Non-pigmented ciliary epithelial cell (primary cell): ENCODE data around the gene ZNF695.
A peak's percentile ranks its signal among the peaks of the same experiment; 100 is the strongest.
"Not testable (repeated sequence)": the region's sequence is repeated elsewhere in the genome, so short reads cannot be mapped to it uniquely, and the experiment has no call there.

Experiments
- DNase-seq: peaks from one replicate; pipeline ENCODE4 v3.0.0-alpha.2; 2010; ENCODE audit warnings: low read depth

Gene ZNF695

GRCh38 chr1:247007511-247008405 is at the start of gene ZNF695:
TSS of gene ZNF695 (minus strand) at chr1:247008057. CDS start at chr1:247007908, 149 bp downstream.
- peak; percentile 78 for DNase-seq

- peak; percentile 32 for DNase-seq
Observed at GRCh38 chr1:247056071-247056470, 48.2 kb upstream of the ZNF695 start.

GRCh38 chr1:247054992-247055415 is 47.1 kb upstream of the ZNF695 start:
- DNase-seq: peak; percentile 32

GRCh38 chr1:247047702-247048101 is 39.8 kb upstream of the ZNF695 start:
- DNase-seq: no peak

- no peak for DNase-seq
Observed at GRCh38 chr1:247047260-247047659, 39.4 kb upstream of the ZNF695 start.

GRCh38 chr1:247043406-247043805 is 35.5 kb upstream of the ZNF695 start:
- no peak for DNase-seq

- DNase-seq: no peak
Observed at GRCh38 chr1:247037511-247038320, 29.9 kb upstream of the ZNF695 start.

- DNase-seq: not testable (repeated sequence)
Observed at GRCh38 chr1:247032306-247032705, 24.4 kb upstream of the ZNF695 start.

- DNase-seq: not testable (repeated sequence)
Observed at GRCh38 chr1:247024658-247025057, 16.8 kb upstream of the ZNF695 start.

- DNase-seq: no peak
Observed at GRCh38 chr1:247013391-247013790, 5.5 kb upstream of the ZNF695 start.

GRCh38 chr1:247008406-247008799 is 546 bp upstream of the ZNF695 start:
- DNase-seq: no peak

GRCh38 chr1:247004081-247004480 is 3.8 kb downstream of the ZNF695 start:
- not testable (repeated sequence) for DNase-seq

- DNase-seq: no peak
Observed at GRCh38 chr1:246989901-246990300, 18.0 kb downstream of the ZNF695 start.

- DNase-seq: no peak
Observed at GRCh38 chr1:246988316-246988715, 19.5 kb downstream of the ZNF695 start.

GRCh38 chr1:246987083-246987690 is 20.7 kb downstream of the ZNF695 start:
- no peak for DNase-seq

- DNase-seq: no peak
Observed at GRCh38 chr1:246978785-246979184, 29.1 kb downstream of the ZNF695 start.

- DNase-seq: no peak
Observed at GRCh38 chr1:246978281-246978680, 29.6 kb downstream of the ZNF695 start.

GRCh38 chr1:246971969-246972368 is 35.9 kb downstream of the ZNF695 start:
- no peak for DNase-seq

GRCh38 chr1:246971090-246971721 is 36.7 kb downstream of the ZNF695 start:
- no peak for DNase-seq

- no peak for DNase-seq
Observed at GRCh38 chr1:246969621-246970020, 38.2 kb downstream of the ZNF695 start.

GRCh38 chr1:246966502-246966901 is 41.4 kb downstream of the ZNF695 start:
- no peak for DNase-seq
